Ammon's horn (tissue), 1 donor: ENCODE measurements around the gene ZIC4.

Experiments used
- DNase-seq: peaks from one replicate; pipeline ENCODE4 v3.0.0-alpha.2; 2016; ENCODE audit warnings: low spot score

ZIC4 gene

GRCh38 chr3:147405231-147406027 is 914 bp downstream of the ZIC4 start:
- no peak for DNase-seq

- no peak for DNase-seq
Measured at GRCh38 chr3:147404800-147405230, 1.5 kb downstream of the ZIC4 start.

GRCh38 chr3:147404000-147404799 is 2.1 kb downstream of the ZIC4 start:
- DNase-seq: no peak

- no peak for DNase-seq
Measured at GRCh38 chr3:147403511-147403910, 2.8 kb downstream of the ZIC4 start.

- DNase-seq: no peak
Measured at GRCh38 chr3:147402159-147402558, 4.2 kb downstream of the ZIC4 start.

- no peak for DNase-seq
Measured at GRCh38 chr3:147401421-147401820, 4.9 kb downstream of the ZIC4 start.

- DNase-seq: no peak
Measured at GRCh38 chr3:147400999-147401398, 5.3 kb downstream of the ZIC4 start.

GRCh38 chr3:147400111-147400510 is 6.2 kb downstream of the ZIC4 start:
- DNase-seq: no peak

- DNase-seq: no peak
Measured at GRCh38 chr3:147398813-147399534, 7.4 kb downstream of the ZIC4 start.

GRCh38 chr3:147397875-147398812 is 8.2 kb downstream of the ZIC4 start:
- DNase-seq: no peak

GRCh38 chr3:147397155-147397874 is 9.0 kb downstream of the ZIC4 start:
- peak; percentile 48 for DNase-seq

- DNase-seq: no peak
Measured at GRCh38 chr3:147396712-147397046, 9.7 kb downstream of the ZIC4 start.

- DNase-seq: no peak
Measured at GRCh38 chr3:147395899-147396711, 10.2 kb downstream of the ZIC4 start.

GRCh38 chr3:147394884-147395225 is 11.5 kb downstream of the ZIC4 start:
- DNase-seq: no peak

- no peak for DNase-seq
Measured at GRCh38 chr3:147393943-147394883, 12.1 kb downstream of the ZIC4 start.

- peak; percentile 88 for DNase-seq
Measured at GRCh38 chr3:147393261-147393942, 12.9 kb downstream of the ZIC4 start.

GRCh38 chr3:147392625-147392946 is 13.8 kb downstream of the ZIC4 start:
- DNase-seq: no peak

GRCh38 chr3:147391781-147392624 is 14.3 kb downstream of the ZIC4 start:
- DNase-seq: peak; percentile 93
